ENCODE data around the gene TUBA4A. TPM values are rescaled to one million over a fixed set of nuclear protein-coding genes. Genes with fewer than 3 reads are reported as not detected.
"Not testable (repeated sequence)": the region's sequence is repeated elsewhere in the genome, so short reads cannot be mapped to it uniquely, and the experiment has no call there.

The TUBA4A gene
- total and polyA plus RNA-seq, 2 experiments from 2014 or later, result 44.3 to 77.7 TPM

GRCh38 chr2:219258942-219259341, 5.2 kb upstream of the TUBA4A start:
- H3K9me3 Mint-ChIP-seq; H3K4me2 ChIP-seq; H3K4me1 ChIP-seq (ENCODE audit: insufficient read depth); H3K79me2 ChIP-seq (replicated peaks; ENCODE audit: insufficient read depth); H3K36me3 Mint-ChIP-seq (ENCODE audit: low read depth); DNase-seq (ENCODE audit: low spot score); H3K4me3 Mint-ChIP-seq; H3K27ac Mint-ChIP-seq; H3K9me2 ChIP-seq (ENCODE audit: insufficient read depth); H3K4me3 ChIP-seq; H3F3A ChIP-seq (replicated peaks; ENCODE audit: low read depth); H2AFZ ChIP-seq; H4K20me1 ChIP-seq (replicated peaks; ENCODE audit: insufficient read depth); ATAC-seq; H3K36me3 ChIP-seq (ENCODE audit: insufficient read depth); H3K27ac ChIP-seq (ENCODE audit: low read depth); H3K4me1 Mint-ChIP-seq: not testable (repeated sequence)
- peaks cover 39% of the 10 kb centered on the region for H3K27me3 ChIP-seq (ENCODE audit: insufficient read depth)
- peaks cover 28% of the 10 kb centered on the region for H3K27me3 Mint-ChIP-seq (ENCODE audit: insufficient read depth, low read depth, poor library complexity)

GRCh38 chr2:219254590-219255201, 978 bp upstream of the TUBA4A start:
- H3K36me3 Mint-ChIP-seq (ENCODE audit: low read depth), result peaks cover 23% of the 10 kb centered on the region
- Histone ChIP-seq H3K27me3 (ENCODE audit: insufficient read depth) (peaks cover 48% of the 10 kb centered on the region), H3K4me2 (peak overlapping the region; percentile 96), H3K79me2 (replicated peaks; ENCODE audit: insufficient read depth) (no peaks in the 10 kb centered on the region), H3K27ac (ENCODE audit: low read depth) (no peak overlapping the region), H3K9me2 (ENCODE audit: insufficient read depth) (no peaks in the 10 kb centered on the region), H3K36me3 (ENCODE audit: insufficient read depth) (peaks cover 3% of the 10 kb centered on the region; the same call in 1 of the 2 replicates), H3F3A (replicated peaks; ENCODE audit: low read depth) (no peaks in the 10 kb centered on the region; the same call in 1 of the 2 replicates), H4K20me1 (replicated peaks; ENCODE audit: insufficient read depth) (no peaks in the 10 kb centered on the region), H3K4me1 (ENCODE audit: insufficient read depth) (peaks cover 7% of the 10 kb centered on the region; the same call in 1 of the 2 replicates), H2AFZ (peak overlapping the region; percentile 84; the same call in 1 of the 2 replicates), H3K4me3 (peak overlapping the region; percentile 74)
- H3K27ac Mint-ChIP-seq, result no peak overlapping the region
- TF ChIP-seq STAT1 (IDR thresholded peaks at IDR 0.05; ENCODE audit: unreplicated experiment) (no peak), EZH2 (IDR thresholded peaks at IDR 0.05; ENCODE audit: low read depth, unreplicated experiment) (peak; percentile 32), POLR2AphosphoS5 (IDR thresholded peaks at IDR 0.05; ENCODE audit: low read depth) (no peak), JUNB (IDR thresholded peaks at IDR 0.05; ENCODE audit: unreplicated experiment) (no peak), ZNF462 (CRISPR knock-in tag; IDR thresholded peaks at IDR 0.05) (no peak), ZNF114 (CRISPR knock-in tag; IDR thresholded peaks at IDR 0.05) (no peak), CREB1 (CRISPR knock-in tag; IDR thresholded peaks at IDR 0.05; ENCODE audit: low read depth) (no peak), NANOG (IDR thresholded peaks at IDR 0.05; ENCODE audit: borderline replicate concordance) (no peak)
- H3K4me1 Mint-ChIP-seq, result peaks cover 29% of the 10 kb centered on the region
- no peak for DNase-seq (ENCODE audit: low spot score)
- peaks cover 39% of the 10 kb centered on the region for H3K27me3 Mint-ChIP-seq (ENCODE audit: insufficient read depth, low read depth, poor library complexity)
- ATAC-seq, result no peak
- no peaks in the 10 kb centered on the region for H3K9me3 Mint-ChIP-seq
- peak overlapping the region; percentile 53 for H3K4me3 Mint-ChIP-seq
